Measurements from ENCODE around the gene ADAT1. TPM values are rescaled to one million over a fixed set of nuclear protein-coding genes. Genes with fewer than 3 reads are reported as not detected.

ADAT1 gene
- total and polyA plus RNA-seq, 2 donors (not counting 1 experiment from before 2014, with no cell fraction given): 28.4 to 71.2 TPM

GRCh38 chr16:75567911-75568310, 55.2 kb downstream of the ADAT1 start:
- WGBS (ENCODE audit: insufficient coverage): 94% methylated on average over 4 of the region's 4 CpGs
- Mint-ChIP-seq H3K27me3 (no peaks in the 10 kb centered on the region), H3K9me3 (ENCODE audit: insufficient read depth) (no peaks in the 10 kb centered on the region), H3K4me3 (peak overlapping the region; percentile 100), H3K4me1 (peaks cover 68% of the 10 kb centered on the region), H3K27ac (no peak overlapping the region)
- Histone ChIP-seq H3K4me1 (ENCODE audit: control insufficient read depth in 2 of 2, insufficient read depth in 2 of 2, low read length in 2 of 2) (peaks cover 47 to 78% of the 10 kb centered on the region in 2 donors), H3K79me2 (ENCODE audit: control insufficient read depth, insufficient read depth, low read length) (peaks cover 50% of the 10 kb centered on the region), H3K4me2 (replicated peaks; ENCODE audit: low read depth, low read length, poor library complexity, severe bottlenecking) (no peak overlapping the region), H2AFZ (ENCODE audit: insufficient read depth, low read depth, low read length, poor library complexity, severe bottlenecking) (no peak overlapping the region), H3K27ac (ENCODE audit: low read length in 2 of 2) (peak overlapping the region in 1 of 2 donors; percentile 25), H3K4me3 (ENCODE audit: control extremely low read depth in 1 of 5, extremely low read depth in 1 of 5, insufficient read depth in 1 of 5, low read depth in 2 of 5, low read length in 4 of 5) (no peak overlapping the region), H4K20me1 (ENCODE audit: control insufficient read depth, insufficient read depth, low read length, poor library complexity, severe bottlenecking) (peaks cover 14% of the 10 kb centered on the region), H3K9ac (ENCODE audit: low read length) (no peak overlapping the region), H3K36me3 (replicated peaks in 1 of 2; ENCODE audit: control extremely low read depth in 1 of 2, control insufficient read depth in 1 of 2, extremely low read depth in 1 of 2, insufficient read depth in 2 of 2, low read length in 1 of 2) (peaks cover 6 to 49% of the 10 kb centered on the region in 2 experiments), H3K27me3 (replicated peaks in 1 of 4; ENCODE audit: control extremely low read depth in 1 of 4, control insufficient read depth in 3 of 4, insufficient read depth in 4 of 4, low read length in 3 of 4) (no peaks in the 10 kb centered on the region), H3K9me3 (ENCODE audit: control extremely low read depth in 1 of 3, control insufficient read depth in 2 of 3, insufficient read depth in 1 of 3, low read length in 2 of 3) (no peaks in the 10 kb centered on the region)
- ChIA-PET CTCF (interaction anchor here (1.2 to 1.5 kb wide), 3 partner anchors 12 to 103 kb away, joined by 3 to 4 read pairs (median 3); partner anchors contain the start of gene TMEM170A), POLR2A (no interaction called here)
- ATAC-seq (ENCODE audit: low read depth): no peak
- TF ChIP-seq EZH2 (IDR thresholded peaks at IDR 0.05; ENCODE audit: borderline replicate concordance, insufficient read depth, low read depth, low read length, poor library complexity, severe bottlenecking): no peak
- TF ChIP-seq, protein P1, sequence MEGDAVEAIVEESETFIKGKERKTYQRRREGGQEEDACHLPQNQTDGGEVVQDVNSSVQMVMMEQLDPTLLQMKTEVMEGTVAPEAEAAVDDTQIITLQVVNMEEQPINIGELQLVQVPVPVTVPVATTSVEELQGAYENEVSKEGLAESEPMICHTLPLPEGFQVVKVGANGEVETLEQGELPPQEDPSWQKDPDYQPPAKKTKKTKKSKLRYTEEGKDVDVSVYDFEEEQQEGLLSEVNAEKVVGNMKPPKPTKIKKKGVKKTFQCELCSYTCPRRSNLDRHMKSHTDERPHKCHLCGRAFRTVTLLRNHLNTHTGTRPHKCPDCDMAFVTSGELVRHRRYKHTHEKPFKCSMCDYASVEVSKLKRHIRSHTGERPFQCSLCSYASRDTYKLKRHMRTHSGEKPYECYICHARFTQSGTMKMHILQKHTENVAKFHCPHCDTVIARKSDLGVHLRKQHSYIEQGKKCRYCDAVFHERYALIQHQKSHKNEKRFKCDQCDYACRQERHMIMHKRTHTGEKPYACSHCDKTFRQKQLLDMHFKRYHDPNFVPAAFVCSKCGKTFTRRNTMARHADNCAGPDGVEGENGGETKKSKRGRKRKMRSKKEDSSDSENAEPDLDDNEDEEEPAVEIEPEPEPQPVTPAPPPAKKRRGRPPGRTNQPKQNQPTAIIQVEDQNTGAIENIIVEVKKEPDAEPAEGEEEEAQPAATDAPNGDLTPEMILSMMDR (IDR thresholded peaks at IDR 0.05): no peak
- intact Hi-C loops (cut with micrococcal nuclease): loop anchor here (2.0 kb wide), 1 partner anchor 583 kb away; the partner anchor contains the start of gene WDR59
- no peak for DNase-seq

DNA sequence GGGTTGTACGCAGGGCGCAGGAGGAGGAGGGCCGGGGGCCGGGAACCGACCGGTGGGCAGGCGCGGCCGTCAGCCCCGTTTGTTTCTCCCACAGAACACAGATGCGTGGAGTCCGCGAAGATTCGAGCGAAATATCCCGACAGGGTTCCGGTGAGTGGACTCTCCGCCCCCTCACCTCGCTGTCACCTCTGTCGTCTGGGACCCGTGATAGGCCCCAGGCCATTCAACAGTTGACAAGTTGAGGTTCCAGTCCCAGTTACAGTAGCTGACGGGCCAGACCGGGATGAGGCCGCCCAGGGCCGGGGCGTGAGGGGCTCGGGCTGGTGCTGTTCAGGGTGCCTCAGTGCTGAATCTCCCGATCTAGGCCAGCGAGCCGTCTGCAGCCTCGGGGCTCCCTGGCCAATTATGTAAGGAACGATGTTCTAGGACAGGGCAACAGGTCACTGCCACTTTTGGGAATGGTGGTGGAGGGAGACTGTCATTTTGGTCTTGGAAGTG, 56.3 kb downstream of the ADAT1 start:
- Histone ChIP-seq H3K4me2 (replicated peaks; ENCODE audit: low read depth, low read length, poor library complexity, severe bottlenecking) (peak overlapping the region; percentile 97), H3K79me2 (ENCODE audit: control insufficient read depth, insufficient read depth, low read length) (peaks cover 39% of the 10 kb centered on the region), H3K27me3 (replicated peaks in 1 of 4; ENCODE audit: control extremely low read depth in 1 of 4, control insufficient read depth in 3 of 4, insufficient read depth in 4 of 4, low read length in 3 of 4) (no peaks in the 10 kb centered on the region), H4K20me1 (ENCODE audit: control insufficient read depth, insufficient read depth, low read length, poor library complexity, severe bottlenecking) (peaks cover 13% of the 10 kb centered on the region), H3K9ac (ENCODE audit: low read length) (peak overlapping the region; percentile 77), H3K27ac (ENCODE audit: low read length in 2 of 2) (peak overlapping the region; percentile 96 to 99), H2AFZ (ENCODE audit: insufficient read depth, low read depth, low read length, poor library complexity, severe bottlenecking) (peak overlapping the region; percentile 79), H3K4me1 (ENCODE audit: control insufficient read depth in 2 of 2, insufficient read depth in 2 of 2, low read length in 2 of 2) (peaks cover 47 to 67% of the 10 kb centered on the region in 2 donors), H3K4me3 (ENCODE audit: control extremely low read depth in 1 of 5, extremely low read depth in 1 of 5, insufficient read depth in 1 of 5, low read depth in 2 of 5, low read length in 4 of 5) (peak overlapping the region; percentile 45 to 96 (median 78)), H3K9me3 (ENCODE audit: control extremely low read depth in 1 of 3, control insufficient read depth in 2 of 3, insufficient read depth in 1 of 3, low read length in 2 of 3) (no peaks in the 10 kb centered on the region), H3K36me3 (replicated peaks in 1 of 2; ENCODE audit: control extremely low read depth in 1 of 2, control insufficient read depth in 1 of 2, extremely low read depth in 1 of 2, insufficient read depth in 2 of 2, low read length in 1 of 2) (peaks cover 4 to 39% of the 10 kb centered on the region in 2 experiments)
- no peaks in the 10 kb centered on the region for H3K9me3 Mint-ChIP-seq (ENCODE audit: insufficient read depth)
- no peak for TF ChIP-seq EZH2 (IDR thresholded peaks at IDR 0.05; ENCODE audit: borderline replicate concordance, insufficient read depth, low read depth, low read length, poor library complexity, severe bottlenecking)
- TF ChIP-seq, protein P1 (IDR thresholded peaks at IDR 0.05): no peak
- H3K4me3 Mint-ChIP-seq: peak overlapping the region; percentile 100
- DNase-seq (no peak), ATAC-seq (ENCODE audit: low read depth) (no peak)
- CTCF ChIA-PET: interaction anchor here (1.2 to 1.5 kb wide), 3 partner anchors 11 to 61 kb away, joined by 3 read pairs; no protein-coding TSS in a partner anchor
- 2% methylated on average over 31 of the region's 32 CpGs for WGBS (ENCODE audit: insufficient coverage)
- H3K4me1 Mint-ChIP-seq: peaks cover 57% of the 10 kb centered on the region
- H3K27ac Mint-ChIP-seq: peak overlapping the region; percentile 73
- intact Hi-C loops (cut with micrococcal nuclease): loop anchor here (1.0 to 2.0 kb wide), 4 partner anchors 56 to 582 kb away; partner anchors contain the start of genes ADAT1, KARS1, TERF2IP and TMEM170A
- no peaks in the 10 kb centered on the region for H3K27me3 Mint-ChIP-seq
- POLR2A ChIA-PET: interaction anchor here (2.1 kb wide), 2 partner anchors 56 to 81 kb away, joined by 10 to 15 read pairs; partner anchors contain the start of genes ADAT1, KARS1 and TERF2IP

Data from B cell (primary cell).